Upper lobe of left lung (tissue), 6 donors: ENCODE measurements around the gene LRGUK. TPM values are rescaled to one million over a fixed set of nuclear protein-coding genes. Genes with fewer than 3 reads are reported as not detected.

Experiments
- ATAC-seq, 2 donors: fragments of 200-7000 bp; cut with Tn5 transposase; one replicate each; pipeline ENCODE4 v1.9.1; 2022; ENCODE audit warnings: mild to moderate bottlenecking in 2 of 2, moderate library complexity in 2 of 2; ENCODE audit not compliant: low FRiP score in 2 of 2
- DNase-seq, 2 donors: peaks; one replicate each; pipeline ENCODE4 v3.0.0-alpha.2; 2019 to 2020
- H3K27ac ChIP-seq, 4 donors: fragments of 200-600 bp; sonication (generic); one replicate each; pipeline ENCODE4 v1.5.1; 2016 to 2019
- H3K27me3 ChIP-seq, 4 donors: fragments of 200-600 bp; sonication (generic); one replicate each; pipeline ENCODE4 v1.5.1; 2017 to 2019
- H3K36me3 ChIP-seq, 4 donors: fragments of 200-600 bp; sonication (generic); one replicate each; pipeline ENCODE4 v1.5.1; 2016 to 2019
- H3K4me1 ChIP-seq, 4 donors: fragments of 200-600 bp; sonication (generic); one replicate each; pipeline ENCODE4 v1.5.1; 2018 to 2019
- H3K4me3 ChIP-seq, 4 donors: fragments of 200-600 bp; sonication (generic); one replicate each; pipeline ENCODE4 v1.5.1; 2017 to 2019; ENCODE audit warnings: mild to moderate bottlenecking in 2 of 4, moderate library complexity in 1 of 4
- H3K9me3 ChIP-seq, 4 donors: fragments of 200-600 bp; sonication (generic); one replicate each; pipeline ENCODE4 v1.5.1; 2018 to 2019
- EP300 ChIP-seq, 4 donors: sonication (generic); formaldehyde crosslinking; IDR thresholded peaks; one replicate each; pipeline ENCODE4 v1.5.1; 2017; ENCODE audit warnings: antibody characterized with exemption in 4 of 4, control low read depth in 2 of 4
- POLR2A ChIP-seq, 4 donors: fragments of 450-650 bp; IDR thresholded peaks; one replicate each; pipeline ENCODE4 v1.5.1; 2016 to 2017; ENCODE audit warnings: antibody characterized with exemption in 4 of 4, mild to moderate bottlenecking in 2 of 4
- POLR2AphosphoS5 ChIP-seq, 2 donors: sonication (generic); formaldehyde crosslinking; IDR thresholded peaks; one replicate each; pipeline ENCODE4 v1.5.1; 2017; ENCODE audit warnings: antibody characterized with exemption in 2 of 2
- WGBS, 2 donors: methylation state at CpG; one replicate each; pipeline ENCODE4 v1.1.5; 2017 to 2018; 5-methylcytosine and 5-hydroxymethylcytosine counted together
- total RNA-seq, 6 donors: library from RNA; depleted of rRNA in 4 of 6; stranded (reverse); fragments of >200 nt in 4 of 6; gene quantifications; one replicate each; pipeline versions ENCODE4 v1.1.0 to v1.2.1, GENCODE V29; 2016 to 2021
- TF ChIP-seq, protein P1 (sequence below), 6 experiments: fragments of 450-650 bp in 4 of 6; fragments of 200-600 bp in 2 of 6; sonication (generic) in 2 of 6; IDR thresholded peaks; one replicate each; pipeline ENCODE4 v1.5.1; 2016 to 2019; ENCODE audit warnings: antibody characterized with exemption in 6 of 6
- donor health status: DM: no; HTN: no; CAD: no; lungs with moderate emphysema.
- donor health status: DM: no; HTN: yes; CAD: no; lungs with severe emphysema.

The LRGUK gene
- total RNA-seq, 6 donors from 2014 or later = 0.31 to 9.1 (median 1.9) TPM

- Histone ChIP-seq H3K36me3 (no peaks in the 10 kb centered on the region), H3K4me3 (no peak overlapping the region), H3K9me3 (no peaks in the 10 kb centered on the region), H3K4me1 (no peaks in the 10 kb centered on the region), H3K27me3 (no peaks in the 10 kb centered on the region), H3K27ac (no peak overlapping the region)
- 82 to 90% methylated on average over 4 of the region's 4 CpGs for WGBS, 2 donors
- ATAC-seq (no peak), DNase-seq (no peak)
- TF ChIP-seq POLR2AphosphoS5 (IDR thresholded peaks at IDR 0.05) (no peak), EP300 (IDR thresholded peaks at IDR 0.05) (no peak), POLR2A (IDR thresholded peaks at IDR 0.05) (no peak)
- TF ChIP-seq, protein P1, sequence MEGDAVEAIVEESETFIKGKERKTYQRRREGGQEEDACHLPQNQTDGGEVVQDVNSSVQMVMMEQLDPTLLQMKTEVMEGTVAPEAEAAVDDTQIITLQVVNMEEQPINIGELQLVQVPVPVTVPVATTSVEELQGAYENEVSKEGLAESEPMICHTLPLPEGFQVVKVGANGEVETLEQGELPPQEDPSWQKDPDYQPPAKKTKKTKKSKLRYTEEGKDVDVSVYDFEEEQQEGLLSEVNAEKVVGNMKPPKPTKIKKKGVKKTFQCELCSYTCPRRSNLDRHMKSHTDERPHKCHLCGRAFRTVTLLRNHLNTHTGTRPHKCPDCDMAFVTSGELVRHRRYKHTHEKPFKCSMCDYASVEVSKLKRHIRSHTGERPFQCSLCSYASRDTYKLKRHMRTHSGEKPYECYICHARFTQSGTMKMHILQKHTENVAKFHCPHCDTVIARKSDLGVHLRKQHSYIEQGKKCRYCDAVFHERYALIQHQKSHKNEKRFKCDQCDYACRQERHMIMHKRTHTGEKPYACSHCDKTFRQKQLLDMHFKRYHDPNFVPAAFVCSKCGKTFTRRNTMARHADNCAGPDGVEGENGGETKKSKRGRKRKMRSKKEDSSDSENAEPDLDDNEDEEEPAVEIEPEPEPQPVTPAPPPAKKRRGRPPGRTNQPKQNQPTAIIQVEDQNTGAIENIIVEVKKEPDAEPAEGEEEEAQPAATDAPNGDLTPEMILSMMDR (IDR thresholded peaks at IDR 0.05) = no peak
Observed at GRCh38 chr7:134098072-134098471, 29.1 kb upstream of the LRGUK start.

- Histone ChIP-seq H3K9me3 (no peaks in the 10 kb centered on the region), H3K4me1 (no peaks in the 10 kb centered on the region), H3K27me3 (no peaks in the 10 kb centered on the region), H3K27ac (no peak overlapping the region), H3K4me3 (no peak overlapping the region), H3K36me3 (no peaks in the 10 kb centered on the region)
- DNase-seq (no peak), ATAC-seq (no peak)
- 30 to 39% methylated on average over 3 of the region's 3 CpGs for WGBS, 2 donors
- TF ChIP-seq POLR2A (IDR thresholded peaks at IDR 0.05) = no peak
- no peak for TF ChIP-seq POLR2AphosphoS5 (IDR thresholded peaks at IDR 0.05)
- TF ChIP-seq EP300 (IDR thresholded peaks at IDR 0.05) = no peak
- TF ChIP-seq, protein P1 (IDR thresholded peaks at IDR 0.05) = no peak
Observed at GRCh38 chr7:134101716-134102115, 25.4 kb upstream of the LRGUK start.

DNA sequence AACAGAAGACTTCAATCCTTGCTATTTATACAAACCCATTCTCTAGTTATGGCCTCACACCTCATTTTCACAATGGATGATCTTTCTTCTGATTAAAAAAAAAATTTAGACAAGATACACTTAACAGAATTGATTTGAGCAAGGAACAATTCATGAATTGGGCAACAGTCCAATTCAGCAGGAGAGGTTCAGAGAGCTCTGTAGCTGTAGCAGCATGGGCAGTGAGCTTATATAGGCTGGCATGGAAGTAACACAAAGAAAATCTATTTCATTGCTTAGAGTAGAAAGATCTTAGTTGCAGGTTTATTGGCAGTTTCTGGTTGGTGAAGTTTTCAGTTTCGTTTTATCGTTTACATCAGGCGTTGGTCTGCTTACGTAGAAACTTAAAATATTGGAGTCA is 23.0 kb upstream of the LRGUK start:
- no peak for ATAC-seq
- no peaks in the 10 kb centered on the region for H3K27me3 ChIP-seq
- no peaks in the 10 kb centered on the region for H3K4me1 ChIP-seq
- no peak overlapping the region for H3K27ac ChIP-seq
- no peak overlapping the region for H3K4me3 ChIP-seq
- no peak for DNase-seq
- no peaks in the 10 kb centered on the region for H3K9me3 ChIP-seq
- no peaks in the 10 kb centered on the region for H3K36me3 ChIP-seq
- 97% methylated on average over 4 of the region's 4 CpGs for WGBS, 2 donors
- TF ChIP-seq, protein P1 (IDR thresholded peaks at IDR 0.05) = no peak

GRCh38 chr7:134105841-134106240 is 21.3 kb upstream of the LRGUK start:
- WGBS, 2 donors = 86 to 89% methylated on average over 5 of the region's 5 CpGs
- Histone ChIP-seq H3K27ac (no peak overlapping the region), H3K4me1 (no peaks in the 10 kb centered on the region), H3K27me3 (no peaks in the 10 kb centered on the region), H3K4me3 (no peak overlapping the region), H3K36me3 (no peaks in the 10 kb centered on the region), H3K9me3 (no peaks in the 10 kb centered on the region)
- no peak for DNase-seq
- ATAC-seq = no peak
- TF ChIP-seq POLR2AphosphoS5 (IDR thresholded peaks at IDR 0.05) (no peak), POLR2A (IDR thresholded peaks at IDR 0.05) (no peak), EP300 (IDR thresholded peaks at IDR 0.05) (no peak)
- TF ChIP-seq, protein P1 (IDR thresholded peaks at IDR 0.05) = no peak

- no peaks in the 10 kb centered on the region for H3K36me3 ChIP-seq
- TF ChIP-seq, protein P1 (IDR thresholded peaks at IDR 0.05) = no peak
- TF ChIP-seq POLR2AphosphoS5 (IDR thresholded peaks at IDR 0.05) (no peak), POLR2A (IDR thresholded peaks at IDR 0.05) (no peak), EP300 (IDR thresholded peaks at IDR 0.05) (no peak)
- H3K4me3 ChIP-seq = no peak overlapping the region
- DNase-seq = no peak
- no peaks in the 10 kb centered on the region for H3K4me1 ChIP-seq
- no peak overlapping the region for H3K27ac ChIP-seq
- no peaks in the 10 kb centered on the region for H3K27me3 ChIP-seq
- no peak for ATAC-seq
- H3K9me3 ChIP-seq = no peaks in the 10 kb centered on the region
- 87 to 95% methylated on average over 2 of the region's 2 CpGs for WGBS, 2 donors
Observed at GRCh38 chr7:134108802-134109201, 18.3 kb upstream of the LRGUK start.
